AG10803 (cell line): Measurements from ENCODE around the gene DLG2.

Experiments used
- DNase-seq: peaks from one replicate; pipeline ENCODE4 v3.0.0; 2010; ENCODE audit warnings: low read depth
- H3K4me3 ChIP-seq: 2 replicates; pipeline ENCODE4 v1.5.1; 2011; ENCODE audit warnings: mild to moderate bottlenecking, low read length, control low read depth
- TF ChIP-seq, protein P1 (sequence below): conservative IDR thresholded peaks from 2 replicates; pipeline ENCODE4 v1.5.1; 2011; ENCODE audit warnings: mild to moderate bottlenecking, low read length, control low read depth, inconsistent platforms

Gene DLG2

GRCh38 chr11:85164743-85165142 is 462.4 kb downstream of the DLG2 start:
- TF ChIP-seq, protein P1, sequence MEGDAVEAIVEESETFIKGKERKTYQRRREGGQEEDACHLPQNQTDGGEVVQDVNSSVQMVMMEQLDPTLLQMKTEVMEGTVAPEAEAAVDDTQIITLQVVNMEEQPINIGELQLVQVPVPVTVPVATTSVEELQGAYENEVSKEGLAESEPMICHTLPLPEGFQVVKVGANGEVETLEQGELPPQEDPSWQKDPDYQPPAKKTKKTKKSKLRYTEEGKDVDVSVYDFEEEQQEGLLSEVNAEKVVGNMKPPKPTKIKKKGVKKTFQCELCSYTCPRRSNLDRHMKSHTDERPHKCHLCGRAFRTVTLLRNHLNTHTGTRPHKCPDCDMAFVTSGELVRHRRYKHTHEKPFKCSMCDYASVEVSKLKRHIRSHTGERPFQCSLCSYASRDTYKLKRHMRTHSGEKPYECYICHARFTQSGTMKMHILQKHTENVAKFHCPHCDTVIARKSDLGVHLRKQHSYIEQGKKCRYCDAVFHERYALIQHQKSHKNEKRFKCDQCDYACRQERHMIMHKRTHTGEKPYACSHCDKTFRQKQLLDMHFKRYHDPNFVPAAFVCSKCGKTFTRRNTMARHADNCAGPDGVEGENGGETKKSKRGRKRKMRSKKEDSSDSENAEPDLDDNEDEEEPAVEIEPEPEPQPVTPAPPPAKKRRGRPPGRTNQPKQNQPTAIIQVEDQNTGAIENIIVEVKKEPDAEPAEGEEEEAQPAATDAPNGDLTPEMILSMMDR, result no peak
- no peak for DNase-seq
- H3K4me3 ChIP-seq, result no peak overlapping the region

DNA sequence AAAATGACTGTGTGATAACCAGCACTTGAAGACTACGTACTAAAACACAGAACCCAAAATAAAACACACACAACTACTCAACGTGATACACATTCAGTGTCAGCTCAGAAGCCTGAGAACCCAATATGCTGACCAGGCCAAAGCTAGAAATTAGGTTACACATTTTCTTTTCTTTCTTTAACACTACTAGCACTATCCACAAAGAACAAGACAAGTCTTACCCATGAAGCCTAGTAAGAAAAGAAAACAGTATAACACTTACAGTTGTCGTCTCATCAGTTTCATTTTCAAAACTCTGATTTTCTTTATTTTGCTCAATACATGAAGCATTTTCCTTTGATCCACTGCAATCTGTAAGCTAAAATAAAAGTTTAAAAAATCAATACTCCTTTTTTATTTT is 472.9 kb downstream of the DLG2 start:
- H3K4me3 ChIP-seq, result no peak overlapping the region
- TF ChIP-seq, protein P1, result no peak
- DNase-seq, result no peak

- TF ChIP-seq, protein P1, result no peak
- DNase-seq, result no peak
- H3K4me3 ChIP-seq, result no peak overlapping the region
Measured at GRCh38 chr11:85137597-85137996, 489.5 kb downstream of the DLG2 start.

GRCh38 chr11:85133636-85134035 is 493.5 kb downstream of the DLG2 start:
- DNase-seq, result no peak
- TF ChIP-seq, protein P1, result no peak
- no peak overlapping the region for H3K4me3 ChIP-seq

DNA sequence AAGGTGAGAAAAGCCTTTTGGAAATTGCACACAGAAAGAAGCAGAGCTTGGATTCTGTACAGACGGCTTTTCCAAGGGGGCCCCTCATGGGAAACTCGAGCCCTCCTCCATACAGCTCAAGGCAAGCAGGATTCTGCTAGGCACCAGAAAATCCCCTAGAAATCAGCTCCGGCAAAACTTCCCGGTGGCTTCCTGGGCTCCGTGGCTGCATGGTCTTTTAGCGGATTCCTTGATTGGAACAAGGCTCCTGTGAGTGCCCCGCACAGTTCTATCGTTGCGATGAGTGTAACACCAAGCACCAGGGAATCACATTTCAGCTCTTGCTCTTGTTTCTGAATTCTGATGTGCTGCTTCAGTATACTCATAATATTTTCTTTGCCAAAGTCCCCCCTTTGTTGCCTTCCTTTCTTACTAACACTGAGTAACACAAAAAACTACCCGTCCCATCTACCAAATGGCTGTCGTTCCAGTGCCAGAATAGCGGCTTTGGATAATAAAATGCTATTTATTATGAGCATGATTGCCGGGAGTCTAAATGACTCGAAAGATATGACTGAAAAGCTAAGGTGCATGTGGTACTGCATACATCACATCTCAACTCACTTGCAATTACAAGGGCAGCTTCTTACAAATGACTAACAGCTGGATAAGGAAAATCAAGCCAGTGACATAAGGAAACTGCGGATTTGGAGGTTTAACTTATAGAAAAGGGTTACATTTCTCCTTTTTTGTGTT is 494.1 kb downstream of the DLG2 start:
- TF ChIP-seq, protein P1, result no peak

GRCh38 chr11:85127349-85127748 is 499.8 kb downstream of the DLG2 start:
- TF ChIP-seq, protein P1, result no peak
- DNase-seq, result no peak
- H3K4me3 ChIP-seq, result no peak overlapping the region

More for the DNA sequence above, 494.1 kb downstream of the DLG2 start:
- no peak for DNase-seq
- H3K4me3 ChIP-seq, result no peak overlapping the region

DNA sequence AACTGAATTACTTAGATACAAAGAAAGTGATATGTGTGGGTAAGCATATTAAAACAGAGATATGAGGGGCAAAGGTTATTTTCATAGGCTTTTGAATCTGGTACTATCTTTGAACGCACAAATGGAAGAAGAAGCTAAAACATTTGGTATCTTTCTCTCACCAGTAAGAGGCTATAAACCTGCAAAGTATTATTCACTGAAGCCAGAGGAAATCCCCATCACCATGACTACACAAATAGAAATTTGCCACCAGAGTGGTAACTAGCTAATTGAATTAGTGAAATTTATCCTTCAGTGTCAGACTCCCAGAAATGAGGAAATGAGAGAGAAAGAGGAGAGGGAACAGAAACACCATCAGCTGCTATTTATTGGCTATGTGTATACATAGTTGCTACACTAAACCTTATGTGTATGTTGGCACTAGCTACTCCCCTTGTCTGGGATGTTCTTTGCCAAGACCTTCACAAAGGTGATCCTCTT is 503.4 kb downstream of the DLG2 start:
- no peak for DNase-seq
- TF ChIP-seq, protein P1, result no peak
- H3K4me3 ChIP-seq, result no peak overlapping the region
